Activated CD4-positive, CD25-positive, alpha-beta regulatory T cell treated with anti-CD3 and anti-CD28 coated beads, Interleukin-2, amount 50 U/mL, for 72 hours (primary cell): ENCODE measurements around the gene AGAP2.
A peak's percentile ranks its signal among the peaks of the same experiment; 100 is the strongest.
"Not testable (repeated sequence)": the region's sequence is repeated elsewhere in the genome, so short reads cannot be mapped to it uniquely, and the experiment has no call there.

ENCODE experiments used
- DNase-seq: peaks from one replicate; pipeline ENCODE4 v3.0.0; 2021

AGAP2 gene

GRCh38 chr12:57720606-57721595 lies 17.6 kb downstream of the AGAP2 start:
- DNase-seq: no peak

GRCh38 chr12:57719777-57720605 lies 18.6 kb downstream of the AGAP2 start:
- DNase-seq: no peak

GRCh38 chr12:57718641-57719528 lies 19.7 kb downstream of the AGAP2 start:
- no peak for DNase-seq

GRCh38 chr12:57717846-57718640 lies 20.5 kb downstream of the AGAP2 start:
- no peak for DNase-seq

GRCh38 chr12:57717131-57717530 lies 21.4 kb downstream of the AGAP2 start:
- no peak for DNase-seq

GRCh38 chr12:57716305-57716704 lies 22.2 kb downstream of the AGAP2 start:
- DNase-seq: no peak

GRCh38 chr12:57715786-57716185 lies 22.8 kb downstream of the AGAP2 start:
- no peak for DNase-seq

- not testable (repeated sequence) for DNase-seq
Observed at GRCh38 chr12:57715036-57715748, 23.4 kb downstream of the AGAP2 start.

GRCh38 chr12:57713209-57713608 lies 25.3 kb downstream of the AGAP2 start:
- DNase-seq: no peak

- no peak for DNase-seq
Observed at GRCh38 chr12:57712701-57713100, 25.8 kb downstream of the AGAP2 start.

GRCh38 chr12:57708296-57708695 lies 30.2 kb downstream of the AGAP2 start:
- DNase-seq: no peak

GRCh38 chr12:57707250-57707649 lies 31.3 kb downstream of the AGAP2 start:
- no peak for DNase-seq

- DNase-seq: no peak
Observed at GRCh38 chr12:57700317-57700716, 38.2 kb downstream of the AGAP2 start.

GRCh38 chr12:57698414-57698813 lies 40.1 kb downstream of the AGAP2 start:
- DNase-seq: no peak

- DNase-seq: no peak
Observed at GRCh38 chr12:57697076-57697475, 41.5 kb downstream of the AGAP2 start.

- DNase-seq: no peak
Observed at GRCh38 chr12:57695770-57696432, 42.6 kb downstream of the AGAP2 start.

GRCh38 chr12:57694459-57695019 lies 44.0 kb downstream of the AGAP2 start:
- no peak for DNase-seq

GRCh38 chr12:57693659-57694458 lies 44.7 kb downstream of the AGAP2 start, which contains the start of gene OS9:
OS9 (plus strand) TSS chr12:57694132; CDS start chr12:57694162, 30 bp downstream.
- peak; percentile 87 for DNase-seq

GRCh38 chr12:57693317-57693658 lies 45.3 kb downstream of the AGAP2 start:
- DNase-seq: no peak
